ENCODE data around the gene DPRX.
"Not testable (repeated sequence)": the region's sequence is repeated elsewhere in the genome, so short reads cannot be mapped to it uniquely, and the experiment has no call there.

DPRX gene

DNA sequence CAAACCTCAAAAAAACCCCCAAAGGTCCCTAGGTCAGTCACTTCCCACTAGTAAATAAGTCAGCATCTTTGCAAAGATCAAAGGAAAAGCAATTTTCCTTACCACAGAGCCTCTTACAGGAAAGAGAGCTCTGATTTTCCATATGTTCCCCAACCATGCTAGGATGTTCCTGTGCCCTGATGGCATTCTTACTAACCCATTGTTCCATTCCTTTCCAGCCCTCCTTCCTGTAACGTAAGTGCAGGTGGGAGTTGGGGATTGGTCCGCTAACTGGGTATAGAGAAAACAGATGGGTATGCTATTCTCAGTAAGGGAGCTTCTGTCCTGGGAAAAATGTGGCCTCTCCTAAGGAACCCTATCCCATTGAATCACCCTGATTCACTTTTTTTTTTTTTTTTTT is 14.3 kb downstream of the DPRX start:
- no peak for DNase-seq (ENCODE audit: low read depth in 2 of 2)

DNA sequence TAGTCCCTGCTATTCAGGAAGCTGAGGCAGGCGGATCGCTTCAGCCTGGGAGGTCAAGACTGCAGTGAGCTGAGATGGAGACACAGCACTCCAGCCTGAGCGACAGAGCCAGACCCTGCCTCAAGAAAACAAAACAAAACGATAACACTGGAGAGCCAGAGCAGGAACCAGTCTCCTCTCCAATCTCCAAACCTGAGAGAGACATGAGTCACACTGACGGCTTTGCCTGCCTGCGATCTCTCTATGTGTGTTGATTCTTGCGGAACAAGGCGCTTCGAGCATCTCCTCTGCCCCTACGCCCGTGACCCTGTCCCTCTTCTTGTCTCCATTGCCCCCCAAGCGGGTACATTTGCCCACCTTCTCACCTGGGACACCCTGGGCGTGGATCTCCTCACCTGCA is 15.6 kb downstream of the DPRX start:
- DNase-seq (ENCODE audit: low read depth in 2 of 2) = no peak

DNA sequence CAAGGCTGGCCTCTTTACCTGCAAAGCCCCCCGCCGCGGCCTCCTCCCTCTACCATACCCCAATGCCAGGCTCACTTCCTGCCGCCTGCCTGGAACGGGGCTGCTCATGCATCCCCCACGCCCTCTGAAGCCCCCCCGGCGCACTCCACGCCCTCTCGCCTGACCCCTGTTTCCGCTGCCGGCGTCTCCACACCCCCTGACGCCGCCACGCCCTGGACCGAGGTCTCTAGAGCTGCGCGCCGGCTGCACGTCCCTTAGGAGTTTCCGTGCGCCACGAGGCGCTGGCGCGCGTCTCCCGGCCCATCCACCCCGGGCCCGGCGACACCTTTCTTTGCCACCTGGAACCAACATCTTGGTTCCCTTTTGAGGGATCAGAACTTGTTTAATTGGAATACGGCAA is 16.0 kb downstream of the DPRX start:
- DNase-seq (ENCODE audit: low read depth in 2 of 2) = no peak

DNA sequence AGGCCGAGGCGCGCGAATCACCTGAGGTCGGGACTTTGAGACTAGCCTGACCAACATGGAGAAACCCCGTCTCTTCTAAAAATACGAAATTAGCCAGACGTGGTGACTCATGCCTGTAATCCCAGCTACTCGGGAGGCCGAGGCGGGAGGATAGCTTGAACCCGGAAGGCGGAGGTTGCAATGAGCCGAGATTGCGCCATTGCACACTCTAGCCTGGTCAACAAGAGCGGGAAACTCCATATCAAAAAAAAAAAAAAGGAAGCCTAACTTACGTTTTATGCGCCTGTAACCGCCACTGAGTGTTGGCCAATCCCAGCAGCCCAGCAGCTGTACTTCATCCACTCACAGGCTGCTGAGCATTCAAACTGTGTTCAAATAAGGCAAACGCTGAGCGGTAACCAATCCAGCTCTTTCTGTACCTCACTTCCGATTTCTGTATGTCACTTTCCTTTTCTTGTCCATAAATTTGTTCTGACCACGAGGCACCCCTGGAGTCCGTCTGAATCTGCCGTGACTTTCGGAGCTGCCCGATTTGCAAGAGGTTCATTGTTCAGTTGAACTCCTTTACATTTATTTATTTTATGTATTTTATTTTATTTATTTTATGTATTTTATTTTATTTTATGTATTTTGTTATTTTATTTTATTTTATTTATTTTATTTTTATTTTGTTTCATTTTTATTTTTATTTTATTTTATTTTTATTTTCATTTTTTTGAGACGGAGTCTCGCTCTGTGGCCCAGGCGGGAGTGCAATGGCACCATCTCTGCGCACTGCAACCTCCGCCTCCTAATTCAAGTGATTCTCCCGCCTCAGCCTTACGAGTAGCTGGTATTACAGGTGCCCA is 18.2 kb downstream of the DPRX start:
- no peak for DNase-seq (ENCODE audit: low read depth in 2 of 2)

DNA sequence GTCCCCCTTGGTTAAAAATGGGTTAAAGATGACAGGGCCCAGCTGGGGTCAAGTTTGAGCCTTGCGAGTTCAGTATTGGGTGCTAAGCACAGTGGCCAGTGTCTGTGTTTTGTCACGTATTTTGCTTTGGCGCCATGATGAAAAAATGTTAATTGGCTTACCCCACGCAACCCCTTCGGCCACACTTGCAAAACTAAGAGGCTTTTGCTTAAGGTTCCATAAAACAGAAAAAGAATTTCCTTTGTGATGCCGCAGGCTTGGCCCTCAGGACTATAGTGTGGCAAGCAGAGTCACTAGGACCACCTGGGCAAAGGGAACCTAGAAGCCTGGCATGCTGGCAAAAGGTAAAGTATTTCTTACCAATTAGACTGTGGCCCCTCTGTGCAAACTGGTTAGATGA is 20.7 kb downstream of the DPRX start:
- no peak for DNase-seq (ENCODE audit: low read depth in 2 of 2)

DNA sequence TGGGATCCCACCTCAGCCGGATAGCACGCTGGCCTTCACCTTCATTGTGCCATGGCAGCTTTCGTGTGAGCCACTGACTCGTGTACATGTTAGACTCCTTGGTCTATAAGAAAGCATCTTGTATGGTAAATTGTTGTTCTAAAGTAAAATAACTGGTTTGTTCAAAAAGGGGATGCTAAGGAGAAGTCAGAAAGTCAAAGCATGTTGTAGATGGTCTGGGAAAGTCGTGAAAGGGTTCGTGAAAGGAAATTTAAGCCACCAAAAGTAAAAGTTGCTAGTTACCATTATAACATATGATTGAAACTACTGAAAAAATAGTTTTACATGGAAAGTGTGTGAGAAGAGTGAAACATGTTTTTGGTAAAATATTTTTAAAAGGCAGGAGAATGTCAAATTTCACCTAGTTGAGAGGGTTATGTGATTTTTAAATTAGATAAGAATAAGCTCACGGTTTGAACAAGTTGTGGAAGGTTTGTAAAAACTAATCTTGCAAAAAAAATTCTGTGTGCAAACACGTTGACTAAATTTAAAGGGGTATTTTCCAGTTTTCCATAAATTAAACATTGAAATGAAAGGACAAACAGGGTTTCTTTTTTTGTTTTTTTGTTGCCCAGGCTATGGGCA is 23.4 kb downstream of the DPRX start:
- no peak for DNase-seq (ENCODE audit: low read depth in 2 of 2)

DNA sequence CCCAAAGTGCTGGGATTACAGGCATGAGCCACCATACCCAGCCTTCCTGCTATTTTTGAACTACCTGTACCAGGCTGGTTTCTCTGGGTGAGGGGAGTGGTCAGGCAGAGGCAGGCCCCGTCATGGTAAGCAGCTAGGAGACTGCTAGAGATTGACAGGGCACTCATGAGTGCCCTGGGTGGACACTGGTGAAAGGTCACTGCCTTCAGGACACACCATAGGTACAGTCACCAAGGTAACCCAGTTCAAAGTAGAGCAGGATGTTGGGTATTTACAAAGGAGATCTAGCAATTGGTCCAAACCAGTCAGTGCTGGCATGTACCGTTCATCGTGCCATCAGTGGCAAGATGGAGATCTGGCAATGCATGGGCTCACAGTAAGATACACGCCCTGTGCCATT is 25.5 kb downstream of the DPRX start:
- no peak for DNase-seq (ENCODE audit: low read depth in 2 of 2)

DNA sequence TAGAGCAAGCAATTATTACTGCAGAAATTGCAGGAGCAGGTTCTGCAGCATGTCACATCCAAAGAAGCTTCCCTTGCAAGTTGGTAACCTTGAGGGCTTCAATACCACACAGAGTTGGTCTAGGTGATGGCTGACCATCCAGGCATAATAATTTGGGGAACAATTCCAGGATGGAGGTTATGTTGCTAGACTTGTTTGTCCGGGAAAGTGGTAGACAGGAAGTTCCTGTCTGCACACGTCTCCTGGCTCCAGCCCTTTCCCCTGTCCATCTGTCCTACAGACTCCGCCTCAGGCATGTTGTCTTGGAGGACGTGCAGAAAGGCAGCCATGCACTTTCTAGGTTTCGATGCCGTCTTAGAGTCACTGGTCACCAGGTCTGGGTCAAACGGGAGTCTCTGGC is 26.0 kb downstream of the DPRX start:
- no peak for DNase-seq (ENCODE audit: low read depth in 2 of 2)

DNA sequence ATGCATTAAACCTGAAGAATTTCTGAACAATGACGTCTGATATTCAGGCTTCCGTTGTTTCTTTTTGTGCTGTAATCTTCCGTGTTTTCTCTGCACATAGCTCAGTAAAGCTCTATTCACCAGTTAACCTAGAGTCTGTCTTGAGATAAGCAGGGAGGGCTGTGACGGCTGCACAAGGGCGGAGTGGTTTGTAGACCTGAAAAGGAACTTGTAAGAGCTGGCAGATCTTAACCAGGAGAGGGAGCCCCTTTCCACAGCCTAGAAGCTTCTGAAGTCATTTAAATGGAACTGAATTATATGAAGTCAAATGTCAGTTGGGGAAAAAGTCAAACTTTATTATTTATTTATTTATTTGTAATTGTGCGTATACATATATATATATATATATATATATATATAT is 27.5 kb downstream of the DPRX start:
- no peak for DNase-seq (ENCODE audit: low read depth in 2 of 2)

DNA sequence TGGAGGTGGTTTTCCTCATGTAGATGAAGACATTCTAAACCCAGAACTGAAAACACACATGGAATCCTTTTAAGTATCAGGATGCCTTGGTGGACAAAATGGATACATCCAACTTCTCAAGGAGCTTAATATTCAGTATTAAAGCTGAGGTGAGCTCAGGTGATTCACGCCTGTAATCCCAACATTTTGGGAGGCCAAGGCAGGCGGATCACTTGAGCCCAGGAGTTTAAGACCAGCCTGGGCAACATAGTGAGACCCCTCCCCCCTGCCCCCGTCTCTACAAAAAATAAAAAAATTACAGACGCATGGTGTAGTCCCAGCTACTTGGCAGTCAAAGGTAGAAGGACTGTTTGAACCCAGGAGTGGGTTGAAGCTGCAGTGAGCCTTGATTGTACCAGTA is 28.8 kb downstream of the DPRX start:
- DNase-seq (ENCODE audit: low read depth in 2 of 2) = no peak

DNA sequence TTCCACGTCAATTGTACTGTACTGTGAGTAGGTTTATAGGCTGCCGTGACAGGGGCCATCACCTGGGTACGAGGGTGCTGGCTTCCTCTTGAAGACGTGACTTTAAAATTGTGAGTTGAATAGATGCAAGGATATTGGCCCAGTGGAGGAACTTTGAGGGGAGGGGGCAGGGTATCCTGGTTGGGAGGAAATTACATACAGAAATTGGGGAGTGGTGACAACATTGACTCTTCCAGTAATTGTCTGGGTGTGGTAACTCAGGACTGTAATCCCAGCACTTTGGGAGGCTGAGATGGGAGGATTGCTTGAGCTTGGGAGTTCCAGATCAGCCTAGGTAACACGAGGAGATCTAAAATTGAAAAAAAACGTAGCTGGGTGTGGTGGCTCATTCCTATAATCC is 30.4 kb downstream of the DPRX start:
- DNase-seq (ENCODE audit: low read depth in 2 of 2) = no peak

DNA sequence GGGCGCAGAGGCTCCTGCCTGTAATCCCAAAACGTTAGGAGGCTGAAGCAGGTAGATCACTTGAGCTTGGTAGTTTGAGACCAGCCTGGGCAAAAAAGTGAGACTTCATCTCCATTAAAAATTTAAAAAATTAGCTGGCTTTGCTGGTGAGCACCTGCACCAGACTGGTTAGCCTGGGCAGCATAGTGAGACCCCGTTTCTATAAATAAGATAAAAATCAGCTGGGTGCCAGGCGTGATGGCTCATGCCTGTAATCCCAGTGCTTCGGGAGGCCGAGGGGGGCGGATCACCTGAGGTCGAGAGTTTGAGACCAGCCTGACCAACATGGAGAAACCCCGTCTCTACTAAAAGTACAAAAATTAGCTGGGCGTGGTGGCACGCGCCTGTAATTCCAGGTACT is 32.4 kb downstream of the DPRX start:
- DNase-seq (ENCODE audit: low read depth in 2 of 2) = no peak

DNA sequence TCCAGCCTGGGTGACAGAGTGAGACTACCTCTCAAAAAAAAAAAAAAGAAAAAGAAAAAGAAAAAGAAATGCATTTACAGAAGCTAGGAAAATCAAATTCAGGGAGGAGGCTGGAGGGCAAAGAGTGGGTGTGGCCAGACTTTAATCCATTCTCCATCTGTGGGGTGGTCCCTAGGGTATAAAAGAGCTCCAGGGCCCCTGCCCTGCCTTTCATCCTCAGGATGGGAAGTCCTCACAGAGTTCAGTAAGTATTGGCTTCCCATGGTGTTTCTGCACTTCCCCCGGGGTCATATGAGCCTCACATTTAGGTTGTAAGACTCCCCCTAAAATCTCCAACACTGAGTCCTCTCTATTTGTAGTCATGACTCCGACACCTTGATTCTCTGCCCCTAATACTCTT is 33.0 kb downstream of the DPRX start:
- DNase-seq (ENCODE audit: low read depth in 2 of 2) = no peak

DNA sequence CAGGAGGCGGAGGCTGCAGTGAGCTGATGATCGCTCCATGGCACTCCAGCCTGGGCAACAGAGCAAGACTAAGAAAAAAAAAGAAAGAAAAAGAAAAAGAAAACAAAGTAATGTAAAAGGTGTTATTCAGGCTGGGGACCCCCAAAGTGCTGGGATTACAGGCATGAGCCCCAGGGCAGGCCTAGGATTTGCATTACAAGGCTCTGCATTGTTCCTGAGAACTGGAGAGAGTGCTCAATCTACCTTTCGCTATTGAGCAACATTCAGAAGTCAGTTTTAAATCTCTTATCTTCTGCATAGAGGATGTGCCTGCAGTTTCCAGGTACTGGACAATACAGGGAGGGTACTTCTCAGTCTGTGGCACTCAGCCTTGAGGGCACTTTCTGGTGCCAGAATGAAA is 34.5 kb downstream of the DPRX start:
- not testable (repeated sequence) for DNase-seq (ENCODE audit: low read depth in 2 of 2)

DNA sequence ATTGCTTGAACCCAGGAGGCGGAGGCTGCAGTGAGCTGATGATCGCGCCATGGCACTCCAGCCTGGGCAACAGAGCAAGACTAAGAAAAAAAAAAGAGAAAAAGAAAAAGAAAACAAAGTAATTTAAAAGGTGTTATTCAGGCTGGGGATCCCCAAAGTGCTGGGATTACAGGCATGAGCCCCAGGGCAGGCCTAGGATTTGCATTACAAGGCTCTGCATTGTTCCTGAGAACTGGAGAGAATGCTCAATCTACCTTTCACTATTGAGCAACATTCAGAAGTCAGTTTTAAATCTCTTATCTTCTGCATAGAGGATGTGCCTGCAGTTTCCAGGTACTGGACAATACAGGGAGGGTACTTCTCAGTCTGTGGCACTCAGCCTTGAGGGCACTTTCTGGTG is 37.0 kb downstream of the DPRX start:
- DNase-seq (ENCODE audit: low read depth in 2 of 2) = not testable (repeated sequence)

DNA sequence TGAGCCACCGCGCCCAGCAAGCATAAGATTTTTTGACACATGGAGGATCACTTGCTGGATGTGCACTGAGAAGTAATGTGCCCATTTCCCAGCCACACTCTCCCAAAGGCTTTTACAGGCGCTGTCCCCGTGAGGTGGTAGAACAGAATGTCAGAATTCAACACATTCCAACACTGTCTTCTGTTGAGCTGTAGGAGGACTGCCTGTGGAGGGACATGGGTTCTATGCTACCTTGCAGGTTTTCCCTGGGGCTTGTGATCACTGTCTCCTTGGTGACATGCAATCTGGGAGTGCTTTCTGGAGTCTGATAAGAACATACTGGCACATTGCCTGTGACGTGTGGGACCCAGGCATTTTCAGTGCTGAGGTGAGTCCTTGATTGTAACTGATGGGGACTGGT is 38.5 kb downstream of the DPRX start:
- DNase-seq (ENCODE audit: low read depth in 2 of 2) = no peak

DNA sequence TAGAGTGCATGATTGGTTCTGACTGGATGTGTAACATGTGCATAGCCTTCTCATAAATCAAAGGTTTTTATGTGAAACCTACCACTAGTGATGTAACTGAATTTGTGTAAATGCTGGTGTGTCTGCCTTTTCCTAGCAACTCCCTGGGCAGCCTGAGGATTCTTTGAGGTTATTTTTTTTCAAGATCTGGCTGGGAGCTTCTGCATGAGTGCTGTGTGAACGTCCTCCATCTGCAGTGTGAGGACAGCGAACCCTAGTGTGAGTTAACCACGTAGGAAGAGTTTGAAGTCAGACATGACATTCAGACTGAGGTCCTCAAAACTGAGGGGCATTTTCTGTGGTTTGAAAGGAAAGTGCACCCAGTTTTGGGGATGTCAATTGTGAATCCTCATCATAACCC is 39.9 kb downstream of the DPRX start:
- no peak for DNase-seq (ENCODE audit: low read depth in 2 of 2)

Measured in stimulated activated CD8-positive, alpha-beta memory T cell treated with anti-CD3 and anti-CD28 coated beads, Interleukin-15, amount 100 ng/mL, for 48 hours (primary cell).